GM21529 (cell line): Measurements from ENCODE around the gene MYOZ3.
A peak's percentile ranks its signal among the peaks of the same experiment; 100 is the strongest.

Experiments
- ATAC-seq: cut with Tn5 transposase; IDR thresholded peaks from one replicate; pipeline ENCODE4 v1.9.1; 2021; ENCODE audit not compliant: unreplicated experiment

The MYOZ3 gene

GRCh38 chr5:150690760-150691159, 29.7 kb downstream of the MYOZ3 start:
- no peak for ATAC-seq

GRCh38 chr5:150692276-150692675, 31.2 kb downstream of the MYOZ3 start:
- no peak for ATAC-seq

- no peak for ATAC-seq
Observed at GRCh38 chr5:150694612-150695011, 33.6 kb downstream of the MYOZ3 start.

- no peak for ATAC-seq
Observed at GRCh38 chr5:150700246-150700593, 39.2 kb downstream of the MYOZ3 start.

- peak; percentile 99 for ATAC-seq
Observed at GRCh38 chr5:150700594-150701377, 39.7 kb downstream of the MYOZ3 start, which contains the start of gene RBM22. Gene RBM22, minus strand, starts transcription at chr5:150701062. Its CDS starts 77 bp downstream, at chr5:150700985.

- no peak for ATAC-seq
Observed at GRCh38 chr5:150703762-150704161, 42.7 kb downstream of the MYOZ3 start.

- no peak for ATAC-seq
Observed at GRCh38 chr5:150706776-150707390, 45.8 kb downstream of the MYOZ3 start.

GRCh38 chr5:150710165-150710564, 49.1 kb downstream of the MYOZ3 start:
- ATAC-seq: no peak

- ATAC-seq: no peak
Observed at GRCh38 chr5:150723845-150724244, 62.8 kb downstream of the MYOZ3 start.
